ENCODE data around the gene WDR37. TPM values are rescaled to one million over a fixed set of nuclear protein-coding genes. Genes with fewer than 3 reads are reported as not detected.

WDR37 gene
- total and polyA plus RNA-seq, 10 of the 15 experiments (the other 5 are each of a cell fraction or from before 2014, with no cell fraction given) = 1.9 to 11.1 (median 7.1) TPM

- in situ Hi-C loops (cut with MboI) = no loop called here
- Histone ChIP-seq H3K36me3 (ENCODE audit: control insufficient read depth in 2 of 2, insufficient read depth in 2 of 2, low read length in 1 of 2) (peaks cover 50 to 60% of the 10 kb centered on the region in 2 experiments), H3K27ac (ENCODE audit: control insufficient read depth, insufficient read depth) (no peak overlapping the region), H2AFZ (ENCODE audit: control insufficient read depth, low read depth, low read length) (no peak overlapping the region), H4K20me1 (ENCODE audit: control insufficient read depth, insufficient read depth) (no peaks in the 10 kb centered on the region; the same call in 1 of the 2 replicates), H3K9me3 (replicated peaks; ENCODE audit: control insufficient read depth, insufficient read depth, low read length) (peaks cover 3% of the 10 kb centered on the region; the same call in 2 of the 3 replicates), H3K27me3 (replicated peaks in 1 of 2; ENCODE audit: control insufficient read depth in 2 of 2, insufficient read depth in 2 of 2, low read length in 1 of 2) (no peaks in the 10 kb centered on the region), H3K4me2 (ENCODE audit: control insufficient read depth, insufficient read depth) (no peak overlapping the region), H3K9ac (ENCODE audit: control insufficient read depth, insufficient read depth, low read length) (no peak overlapping the region), H3K4me1 (ENCODE audit: control insufficient read depth, insufficient read depth, low read length) (no peaks in the 10 kb centered on the region), H3K4me3 (no peak overlapping the region), H3K79me2 (ENCODE audit: control insufficient read depth, insufficient read depth, low read length) (peaks cover 7% of the 10 kb centered on the region)
- no TSS peak for BruUV-seq (replicated peaks)
- ChIA-PET RAD21 (ENCODE audit: unreplicated experiment) (no interaction called here), CTCF (no interaction called here), SMC1A (ENCODE audit: uncharacterized antibody, unreplicated experiment) (no interaction called here), POLR2A (no interaction called here)
- FAIRE-seq (no peak), ATAC-seq (no peak), DNase-seq (ENCODE audit: low read depth, low spot score) (no peak)
- TF ChIP-seq, protein P1, sequence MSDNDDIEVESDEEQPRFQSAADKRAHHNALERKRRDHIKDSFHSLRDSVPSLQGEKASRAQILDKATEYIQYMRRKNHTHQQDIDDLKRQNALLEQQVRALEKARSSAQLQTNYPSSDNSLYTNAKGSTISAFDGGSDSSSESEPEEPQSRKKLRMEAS (IDR thresholded peaks at IDR 0.05; ENCODE audit: low read depth, low read length) = no peak
- TF ChIP-seq TCF3 (IDR thresholded peaks at IDR 0.05; ENCODE audit: borderline replicate concordance, insufficient read depth, low read depth, low read length) (no peak), SKIL (IDR thresholded peaks at IDR 0.05; ENCODE audit: low read depth, poor library complexity, severe bottlenecking) (no peak), ZNF384 (IDR thresholded peaks at IDR 0.05; ENCODE audit: borderline replicate concordance, low read depth, low read length) (no peak), FOS (IDR thresholded peaks at IDR 0.05; ENCODE audit: borderline replicate concordance, extremely low read depth, insufficient read length) (no peak), FOXK2 (IDR thresholded peaks at IDR 0.05) (no peak), CBX3 (IDR thresholded peaks at IDR 0.05; ENCODE audit: borderline replicate concordance, low read depth) (no peak)
- 95% methylated on average over 10 of the region's 10 CpGs for WGBS (ENCODE audit: insufficient coverage, insufficient replicate concordance, low lambda C conversion rate, missing lambda C conversion rate)
- intact Hi-C loops (cut with micrococcal nuclease; ENCODE audit: unreplicated experiment) = no loop called here
These were observed 48.6 kb upstream of the WDR37 start for GRCh38 chr10:1007583-1007982.

All from GM12878 (cell line).